ENCODE data around the gene PYGO2.
"Not testable (repeated sequence)": the region's sequence is repeated elsewhere in the genome, so short reads cannot be mapped to it uniquely, and the experiment has no call there.

Gene PYGO2

GRCh38 chr1:154999571-155000410 is 38.2 kb upstream of the PYGO2 start:
- Histone ChIP-seq H3K36me3 (ENCODE audit: insufficient read depth, low read length) (no peaks in the 10 kb centered on the region), H3K27ac (ENCODE audit: low read depth, low read length) (peak overlapping the region; percentile 63), H2AFZ (ENCODE audit: low read length, unreplicated experiment) (peak overlapping the region; percentile 14), H3K4me3 (ENCODE audit: low read depth, low read length) (peak overlapping the region; percentile 69), H3K4me1 (ENCODE audit: control insufficient read depth, insufficient read depth, low read length, unreplicated experiment) (peaks cover 17% of the 10 kb centered on the region), H3K27me3 (ENCODE audit: insufficient read depth, low read length) (no peaks in the 10 kb centered on the region), H3K79me2 (ENCODE audit: control insufficient read depth, insufficient read depth, low read length, unreplicated experiment) (peaks cover 20% of the 10 kb centered on the region)

GRCh38 chr1:154998818-154999570 is 37.4 kb upstream of the PYGO2 start:
- H3K27me3 ChIP-seq (ENCODE audit: insufficient read depth, low read length), result no peaks in the 10 kb centered on the region
- H3K4me1 ChIP-seq (ENCODE audit: control insufficient read depth, insufficient read depth, low read length, unreplicated experiment), result peaks cover 12% of the 10 kb centered on the region
- peaks cover 13% of the 10 kb centered on the region for H3K79me2 ChIP-seq (ENCODE audit: control insufficient read depth, insufficient read depth, low read length, unreplicated experiment)
- H3K27ac ChIP-seq (ENCODE audit: low read depth, low read length), result no peak overlapping the region
- H3K36me3 ChIP-seq (ENCODE audit: insufficient read depth, low read length), result no peaks in the 10 kb centered on the region
- peak overlapping the region; percentile 1 for H2AFZ ChIP-seq (ENCODE audit: low read length, unreplicated experiment)
- H3K4me3 ChIP-seq (ENCODE audit: low read depth, low read length), result peak overlapping the region; percentile 69

GRCh38 chr1:154998201-154998780 is 36.7 kb upstream of the PYGO2 start:
- H3K4me3 ChIP-seq (ENCODE audit: low read depth, low read length), result no peak overlapping the region
- no peak overlapping the region for H3K27ac ChIP-seq (ENCODE audit: low read depth, low read length)
- H2AFZ ChIP-seq (ENCODE audit: low read length, unreplicated experiment), result no peak overlapping the region
- peaks cover 19% of the 10 kb centered on the region for H3K4me1 ChIP-seq (ENCODE audit: control insufficient read depth, insufficient read depth, low read length, unreplicated experiment)
- no peaks in the 10 kb centered on the region for H3K36me3 ChIP-seq (ENCODE audit: insufficient read depth, low read length)
- peaks cover 7% of the 10 kb centered on the region for H3K79me2 ChIP-seq (ENCODE audit: control insufficient read depth, insufficient read depth, low read length, unreplicated experiment)
- no peaks in the 10 kb centered on the region for H3K27me3 ChIP-seq (ENCODE audit: insufficient read depth, low read length)

GRCh38 chr1:154996966-154997701 is 35.6 kb upstream of the PYGO2 start:
- Histone ChIP-seq H2AFZ (ENCODE audit: low read length, unreplicated experiment) (no peak overlapping the region), H3K36me3 (ENCODE audit: insufficient read depth, low read length) (no peaks in the 10 kb centered on the region), H3K27ac (ENCODE audit: low read depth, low read length) (no peak overlapping the region), H3K79me2 (ENCODE audit: control insufficient read depth, insufficient read depth, low read length, unreplicated experiment) (no peaks in the 10 kb centered on the region), H3K4me1 (ENCODE audit: control insufficient read depth, insufficient read depth, low read length, unreplicated experiment) (peaks cover 27% of the 10 kb centered on the region), H3K4me3 (ENCODE audit: low read depth, low read length) (no peak overlapping the region), H3K27me3 (ENCODE audit: insufficient read depth, low read length) (no peaks in the 10 kb centered on the region)

GRCh38 chr1:154995301-154995983 is 33.9 kb upstream of the PYGO2 start:
- H3K27ac ChIP-seq (ENCODE audit: low read depth, low read length); H2AFZ ChIP-seq (ENCODE audit: low read length, unreplicated experiment); H3K27me3 ChIP-seq (ENCODE audit: insufficient read depth, low read length); H3K4me3 ChIP-seq (ENCODE audit: low read depth, low read length); H3K36me3 ChIP-seq (ENCODE audit: insufficient read depth, low read length); H3K79me2 ChIP-seq (ENCODE audit: control insufficient read depth, insufficient read depth, low read length, unreplicated experiment): not testable (repeated sequence)
- peaks cover 27% of the 10 kb centered on the region for H3K4me1 ChIP-seq (ENCODE audit: control insufficient read depth, insufficient read depth, low read length, unreplicated experiment)

GRCh38 chr1:154994591-154994990 is 33.0 kb upstream of the PYGO2 start:
- no peak overlapping the region for H2AFZ ChIP-seq (ENCODE audit: low read length, unreplicated experiment)
- no peak overlapping the region for H3K27ac ChIP-seq (ENCODE audit: low read depth, low read length)
- H3K79me2 ChIP-seq (ENCODE audit: control insufficient read depth, insufficient read depth, low read length, unreplicated experiment), result no peaks in the 10 kb centered on the region
- no peaks in the 10 kb centered on the region for H3K27me3 ChIP-seq (ENCODE audit: insufficient read depth, low read length)
- no peak overlapping the region for H3K4me3 ChIP-seq (ENCODE audit: low read depth, low read length)
- no peaks in the 10 kb centered on the region; the same call in 1 of the 2 replicates for H3K36me3 ChIP-seq (ENCODE audit: insufficient read depth, low read length)
- H3K4me1 ChIP-seq (ENCODE audit: control insufficient read depth, insufficient read depth, low read length, unreplicated experiment), result peaks cover 19% of the 10 kb centered on the region

- Histone ChIP-seq H3K27me3 (ENCODE audit: insufficient read depth, low read length) (no peaks in the 10 kb centered on the region), H3K4me3 (ENCODE audit: low read depth, low read length) (no peak overlapping the region), H2AFZ (ENCODE audit: low read length, unreplicated experiment) (no peak overlapping the region), H3K27ac (ENCODE audit: low read depth, low read length) (0 out of 2 replicates have a peak overlapping the region, but pooled peaks have one; percentile 8), H3K36me3 (ENCODE audit: insufficient read depth, low read length) (no peaks in the 10 kb centered on the region; the same call in 1 of the 2 replicates), H3K79me2 (ENCODE audit: control insufficient read depth, insufficient read depth, low read length, unreplicated experiment) (no peaks in the 10 kb centered on the region), H3K4me1 (ENCODE audit: control insufficient read depth, insufficient read depth, low read length, unreplicated experiment) (peaks cover 18% of the 10 kb centered on the region)
Observed at GRCh38 chr1:154994269-154994587, 32.6 kb upstream of the PYGO2 start.

GRCh38 chr1:154993572-154994268 is 32.1 kb upstream of the PYGO2 start, which contains the start of gene LENEP:
LENEP (plus strand) TSS chr1:154993586; CDS start chr1:154993608, 22 bp downstream.
- Histone ChIP-seq H3K4me3 (ENCODE audit: low read depth, low read length) (no peak within 1 kb of the TSS), H3K4me1 (ENCODE audit: control insufficient read depth, insufficient read depth, low read length, unreplicated experiment) (peaks cover 18% of the 10 kb centered on the region), H3K27me3 (ENCODE audit: insufficient read depth, low read length) (no peaks in the 10 kb centered on the region), H3K79me2 (ENCODE audit: control insufficient read depth, insufficient read depth, low read length, unreplicated experiment) (no peaks in the 10 kb centered on the region), H3K27ac (ENCODE audit: low read depth, low read length) (peak within 1 kb of the TSS; percentile 47), H2AFZ (ENCODE audit: low read length, unreplicated experiment) (no peak within 1 kb of the TSS), H3K36me3 (ENCODE audit: insufficient read depth, low read length) (no peaks in the 10 kb centered on the region; the same call in 1 of the 2 replicates)

- Histone ChIP-seq H3K4me1 (ENCODE audit: control insufficient read depth, insufficient read depth, low read length, unreplicated experiment) (peaks cover 18% of the 10 kb centered on the region), H3K27me3 (ENCODE audit: insufficient read depth, low read length) (no peaks in the 10 kb centered on the region), H3K27ac (ENCODE audit: low read depth, low read length) (peak overlapping the region; percentile 47), H3K79me2 (ENCODE audit: control insufficient read depth, insufficient read depth, low read length, unreplicated experiment) (no peaks in the 10 kb centered on the region), H3K4me3 (ENCODE audit: low read depth, low read length) (no peak overlapping the region), H3K36me3 (ENCODE audit: insufficient read depth, low read length) (peaks cover 2% of the 10 kb centered on the region; the same call in 1 of the 2 replicates), H2AFZ (ENCODE audit: low read length, unreplicated experiment) (no peak overlapping the region)
Observed at GRCh38 chr1:154992721-154993571, 31.4 kb upstream of the PYGO2 start.

All from ACC112 (cell line).